GM19468 (cell line): Measurements from ENCODE around the gene COQ9.
"Not testable (repeated sequence)": the region's sequence is repeated elsewhere in the genome, so short reads cannot be mapped to it uniquely, and the experiment has no call there.

Experiments
- ATAC-seq: cut with Tn5 transposase; IDR thresholded peaks from one replicate; pipeline ENCODE4 v1.9.1; 2021; ENCODE audit warnings: mild to moderate bottlenecking, moderate library complexity, moderate number of reproducible peaks; ENCODE audit not compliant: unreplicated experiment; ENCODE audit errors: extremely low read depth

COQ9 gene

GRCh38 chr16:57424583-57424982 lies 22.7 kb upstream of the COQ9 start:
- no peak for ATAC-seq

GRCh38 chr16:57426356-57426755 lies 20.9 kb upstream of the COQ9 start:
- no peak for ATAC-seq

- no peak for ATAC-seq
Observed at GRCh38 chr16:57427307-57427706, 20.0 kb upstream of the COQ9 start.

- no peak for ATAC-seq
Observed at GRCh38 chr16:57427824-57428223, 19.5 kb upstream of the COQ9 start.

GRCh38 chr16:57430955-57431354 lies 16.3 kb upstream of the COQ9 start:
- ATAC-seq, result no peak

GRCh38 chr16:57432505-57432904 lies 14.8 kb upstream of the COQ9 start:
- ATAC-seq, result no peak

- ATAC-seq, result no peak
Observed at GRCh38 chr16:57432989-57433388, 14.3 kb upstream of the COQ9 start.

- ATAC-seq, result no peak
Observed at GRCh38 chr16:57434003-57434402, 13.3 kb upstream of the COQ9 start.

- no peak for ATAC-seq
Observed at GRCh38 chr16:57435838-57436237, 11.4 kb upstream of the COQ9 start.

GRCh38 chr16:57439947-57440346 lies 7.3 kb upstream of the COQ9 start:
- not testable (repeated sequence) for ATAC-seq

GRCh38 chr16:57440551-57440950 lies 6.7 kb upstream of the COQ9 start:
- ATAC-seq, result not testable (repeated sequence)

GRCh38 chr16:57444711-57445110 lies 2.6 kb upstream of the COQ9 start:
- no peak for ATAC-seq

GRCh38 chr16:57445510-57445909 lies 1.8 kb upstream of the COQ9 start:
- ATAC-seq, result no peak

GRCh38 chr16:57446531-57447185 lies 621 bp upstream of the COQ9 start:
- no peak for ATAC-seq

- no peak for ATAC-seq
Observed at GRCh38 chr16:57452021-57452420, 4.7 kb downstream of the COQ9 start.

- peak; percentile 75 for ATAC-seq
Observed at GRCh38 chr16:57462209-57462977, 15.1 kb downstream of the COQ9 start, which contains the start of gene POLR2C. POLR2C (plus strand) TSS chr16:57462679; CDS start chr16:57462725, 46 bp downstream.

- no peak for ATAC-seq
Observed at GRCh38 chr16:57462978-57463362, 15.7 kb downstream of the COQ9 start.

- ATAC-seq, result no peak
Observed at GRCh38 chr16:57464523-57464922, 17.2 kb downstream of the COQ9 start.

- no peak for ATAC-seq
Observed at GRCh38 chr16:57468346-57468745, 21.1 kb downstream of the COQ9 start.

- no peak for ATAC-seq
Observed at GRCh38 chr16:57469046-57469445, 21.8 kb downstream of the COQ9 start.

- ATAC-seq, result no peak
Observed at GRCh38 chr16:57469917-57470470, 22.7 kb downstream of the COQ9 start.
